Measurements from ENCODE around the gene ARHGAP24. TPM values are rescaled to one million over a fixed set of nuclear protein-coding genes. Genes with fewer than 3 reads are reported as not detected.
"Not testable (repeated sequence)": the region's sequence is repeated elsewhere in the genome, so short reads cannot be mapped to it uniquely, and the experiment has no call there.

Gene ARHGAP24
- total and polyA plus RNA-seq, 4 donors = 16.1 to 40.5 (median 24.4) TPM

GRCh38 chr4:85514117-85514516, 39.2 kb downstream of the ARHGAP24 start:
- DNase-seq (ENCODE audit: low read depth in 4 of 6, low spot score in 6 of 6) = no peak
- 90% methylated on average over 1 of the region's 1 CpG for WGBS (ENCODE audit: insufficient coverage)
- no peak overlapping the region for H3K4me3 ChIP-seq (ENCODE audit: low read depth, low read length)
- H3K9me3 ChIP-seq (ENCODE audit: control insufficient read depth, insufficient read depth, low read length) = no peaks in the 10 kb centered on the region
- H3K27me3 ChIP-seq (ENCODE audit: control insufficient read depth, insufficient read depth, low read length) = no peaks in the 10 kb centered on the region
- H3K27ac ChIP-seq (ENCODE audit: low read depth, low read length) = no peak overlapping the region
- no peaks in the 10 kb centered on the region for H3K4me1 ChIP-seq (ENCODE audit: control insufficient read depth, insufficient read depth, low read length)
- no peaks in the 10 kb centered on the region for H3K36me3 ChIP-seq (ENCODE audit: control insufficient read depth, insufficient read depth, low read length)

DNA sequence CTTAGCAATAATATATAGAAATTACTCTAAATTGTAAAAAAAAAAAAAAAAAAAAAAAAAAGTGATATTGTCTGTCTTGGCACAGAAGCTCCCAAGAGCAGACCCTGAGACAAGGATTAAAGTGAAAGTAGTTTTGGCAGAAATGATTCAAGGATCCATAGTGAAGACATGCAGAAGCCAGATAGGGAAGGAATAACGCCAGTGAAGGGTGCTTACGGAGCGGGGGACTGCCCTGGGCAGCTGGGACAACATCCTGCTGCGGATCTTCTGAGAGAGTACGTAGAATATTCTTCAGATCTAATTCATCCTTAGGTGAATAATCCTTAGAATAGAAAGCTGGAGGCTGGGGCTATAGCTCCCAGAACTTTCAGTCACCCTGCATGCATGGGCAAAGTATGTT, 39.8 kb downstream of the ARHGAP24 start:
- no peak overlapping the region for H3K27ac ChIP-seq (ENCODE audit: low read depth, low read length)
- WGBS (ENCODE audit: insufficient coverage) = 96% methylated on average over 3 of the region's 5 CpGs
- no peaks in the 10 kb centered on the region for H3K36me3 ChIP-seq (ENCODE audit: control insufficient read depth, insufficient read depth, low read length)
- H3K4me3 ChIP-seq (ENCODE audit: low read depth, low read length) = no peak overlapping the region
- no peaks in the 10 kb centered on the region for H3K4me1 ChIP-seq (ENCODE audit: control insufficient read depth, insufficient read depth, low read length)
- H3K9me3 ChIP-seq (ENCODE audit: control insufficient read depth, insufficient read depth, low read length) = no peaks in the 10 kb centered on the region
- H3K27me3 ChIP-seq (ENCODE audit: control insufficient read depth, insufficient read depth, low read length) = no peaks in the 10 kb centered on the region
- DNase-seq (ENCODE audit: low read depth in 4 of 6, low spot score in 6 of 6) = no peak

DNA sequence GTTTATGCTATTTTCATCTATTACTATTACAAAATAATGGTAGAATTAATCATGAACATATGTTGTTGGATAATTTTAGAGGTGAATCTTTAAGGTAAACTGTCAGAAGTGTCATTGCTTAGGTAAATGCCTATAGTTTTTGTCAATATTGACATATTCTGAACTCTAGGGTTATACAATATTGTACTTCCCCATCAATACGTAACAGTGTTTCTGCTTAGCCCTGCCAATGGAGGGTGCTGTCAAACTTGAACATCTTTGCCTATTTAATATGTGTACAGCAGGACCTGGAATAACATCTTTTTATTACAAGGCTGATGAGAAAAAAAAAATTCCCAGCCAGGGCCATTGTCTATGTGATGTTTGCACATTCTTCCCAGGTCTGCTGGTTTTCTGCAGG, 40.8 kb downstream of the ARHGAP24 start:
- H3K27ac ChIP-seq (ENCODE audit: low read depth, low read length) = no peak overlapping the region
- no peaks in the 10 kb centered on the region for H3K27me3 ChIP-seq (ENCODE audit: control insufficient read depth, insufficient read depth, low read length)
- no peak for DNase-seq (ENCODE audit: low read depth in 4 of 6, low spot score in 6 of 6)
- no peaks in the 10 kb centered on the region for H3K9me3 ChIP-seq (ENCODE audit: control insufficient read depth, insufficient read depth, low read length)
- H3K36me3 ChIP-seq (ENCODE audit: control insufficient read depth, insufficient read depth, low read length) = no peaks in the 10 kb centered on the region
- H3K4me1 ChIP-seq (ENCODE audit: control insufficient read depth, insufficient read depth, low read length) = no peaks in the 10 kb centered on the region
- no peak overlapping the region for H3K4me3 ChIP-seq (ENCODE audit: low read depth, low read length)
- no CpG with 5 or more reads among the region's 1 CpG for WGBS (ENCODE audit: insufficient coverage)

- not testable (repeated sequence) for H3K27ac ChIP-seq (ENCODE audit: low read depth, low read length); H3K4me3 ChIP-seq (ENCODE audit: low read depth, low read length); H3K36me3 ChIP-seq (ENCODE audit: control insufficient read depth, insufficient read depth, low read length); H3K9me3 ChIP-seq (ENCODE audit: control insufficient read depth, insufficient read depth, low read length); DNase-seq (ENCODE audit: low read depth in 4 of 6, low spot score in 6 of 6); H3K27me3 ChIP-seq (ENCODE audit: control insufficient read depth, insufficient read depth, low read length); H3K4me1 ChIP-seq (ENCODE audit: control insufficient read depth, insufficient read depth, low read length)
- no CpG with 5 or more reads among the region's 3 CpGs for WGBS (ENCODE audit: insufficient coverage)
Observed at GRCh38 chr4:85518526-85518925, 43.6 kb downstream of the ARHGAP24 start.

- H3K9me3 ChIP-seq (ENCODE audit: control insufficient read depth, insufficient read depth, low read length) = no peaks in the 10 kb centered on the region
- H3K27me3 ChIP-seq (ENCODE audit: control insufficient read depth, insufficient read depth, low read length) = no peaks in the 10 kb centered on the region
- no peaks in the 10 kb centered on the region for H3K36me3 ChIP-seq (ENCODE audit: control insufficient read depth, insufficient read depth, low read length)
- WGBS (ENCODE audit: insufficient coverage) = 72% methylated on average over 3 of the region's 5 CpGs
- no peaks in the 10 kb centered on the region for H3K4me1 ChIP-seq (ENCODE audit: control insufficient read depth, insufficient read depth, low read length)
- H3K27ac ChIP-seq (ENCODE audit: low read depth, low read length) = no peak overlapping the region
- no peak for DNase-seq (ENCODE audit: low read depth in 4 of 6, low spot score in 6 of 6)
- H3K4me3 ChIP-seq (ENCODE audit: low read depth, low read length) = no peak overlapping the region
Observed at GRCh38 chr4:85520765-85521749, 46.1 kb downstream of the ARHGAP24 start.

DNA sequence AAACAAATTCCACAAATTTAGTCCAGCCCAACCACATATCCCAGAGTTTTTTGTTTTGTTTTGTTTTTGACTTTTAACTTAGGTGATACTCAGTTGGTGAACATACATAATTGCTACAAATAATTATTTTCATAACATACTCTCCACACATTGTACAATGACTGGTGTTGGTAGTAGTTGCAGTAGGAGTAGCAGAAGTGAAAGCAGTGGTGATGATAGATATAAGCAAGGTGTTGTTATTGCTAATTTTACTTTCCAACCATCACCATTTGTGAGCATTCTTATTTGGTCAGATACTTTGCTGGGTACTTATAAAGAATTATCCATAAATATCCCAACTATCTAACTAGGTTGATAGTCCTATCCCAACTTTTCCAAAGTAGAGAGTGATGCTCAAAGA, 47.3 kb downstream of the ARHGAP24 start:
- DNase-seq (ENCODE audit: low read depth in 4 of 6, low spot score in 6 of 6) = no peak
- Histone ChIP-seq H3K36me3 (ENCODE audit: control insufficient read depth, insufficient read depth, low read length) (no peaks in the 10 kb centered on the region), H3K4me1 (ENCODE audit: control insufficient read depth, insufficient read depth, low read length) (no peaks in the 10 kb centered on the region), H3K4me3 (ENCODE audit: low read depth, low read length) (no peak overlapping the region), H3K27ac (ENCODE audit: low read depth, low read length) (no peak overlapping the region), H3K27me3 (ENCODE audit: control insufficient read depth, insufficient read depth, low read length) (no peaks in the 10 kb centered on the region), H3K9me3 (ENCODE audit: control insufficient read depth, insufficient read depth, low read length) (no peaks in the 10 kb centered on the region)

GRCh38 chr4:85522836-85523235, 47.9 kb downstream of the ARHGAP24 start:
- Histone ChIP-seq H3K4me3 (ENCODE audit: low read depth, low read length) (no peak overlapping the region), H3K27ac (ENCODE audit: low read depth, low read length) (no peak overlapping the region), H3K36me3 (ENCODE audit: control insufficient read depth, insufficient read depth, low read length) (no peaks in the 10 kb centered on the region), H3K4me1 (ENCODE audit: control insufficient read depth, insufficient read depth, low read length) (no peaks in the 10 kb centered on the region), H3K27me3 (ENCODE audit: control insufficient read depth, insufficient read depth, low read length) (no peaks in the 10 kb centered on the region), H3K9me3 (ENCODE audit: control insufficient read depth, insufficient read depth, low read length) (no peaks in the 10 kb centered on the region)
- no peak for DNase-seq (ENCODE audit: low read depth in 4 of 6, low spot score in 6 of 6)
- 74% methylated on average over 3 of the region's 3 CpGs for WGBS (ENCODE audit: insufficient coverage)

DNA sequence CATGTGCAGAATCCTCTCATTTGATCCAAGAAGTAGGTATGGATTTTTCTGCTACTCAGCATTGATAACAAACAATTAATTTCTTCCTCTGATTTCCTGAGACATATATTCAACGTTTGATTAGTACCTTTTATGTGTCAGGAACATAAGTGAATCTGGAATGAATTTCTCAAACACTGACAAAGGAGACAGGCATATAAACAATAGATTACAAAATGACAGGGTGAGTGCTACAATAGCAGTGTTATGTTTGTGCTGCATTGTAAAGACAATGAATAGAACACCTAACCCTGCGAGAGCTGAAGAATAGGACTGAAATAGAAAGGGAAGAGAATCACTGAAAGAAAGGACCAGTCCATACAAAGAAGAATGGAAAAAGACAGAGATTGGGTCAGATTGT, 52.9 kb downstream of the ARHGAP24 start:
- Histone ChIP-seq H3K36me3 (ENCODE audit: control insufficient read depth, insufficient read depth, low read length) (no peaks in the 10 kb centered on the region), H3K27me3 (ENCODE audit: control insufficient read depth, insufficient read depth, low read length) (no peaks in the 10 kb centered on the region), H3K9me3 (ENCODE audit: control insufficient read depth, insufficient read depth, low read length) (no peaks in the 10 kb centered on the region), H3K27ac (ENCODE audit: low read depth, low read length) (no peak overlapping the region), H3K4me3 (ENCODE audit: low read depth, low read length) (no peak overlapping the region), H3K4me1 (ENCODE audit: control insufficient read depth, insufficient read depth, low read length) (no peaks in the 10 kb centered on the region)
- 20% methylated on average over 1 of the region's 2 CpGs for WGBS (ENCODE audit: insufficient coverage)
- DNase-seq (ENCODE audit: low read depth in 4 of 6, low spot score in 6 of 6) = no peak

- Histone ChIP-seq H3K36me3 (ENCODE audit: control insufficient read depth, insufficient read depth, low read length) (no peaks in the 10 kb centered on the region), H3K27me3 (ENCODE audit: control insufficient read depth, insufficient read depth, low read length) (no peaks in the 10 kb centered on the region), H3K4me1 (ENCODE audit: control insufficient read depth, insufficient read depth, low read length) (no peaks in the 10 kb centered on the region), H3K9me3 (ENCODE audit: control insufficient read depth, insufficient read depth, low read length) (no peaks in the 10 kb centered on the region), H3K4me3 (ENCODE audit: low read depth, low read length) (no peak overlapping the region), H3K27ac (ENCODE audit: low read depth, low read length) (no peak overlapping the region)
- WGBS (ENCODE audit: insufficient coverage) = no CpG with 5 or more reads among the region's 1 CpG
- no peak for DNase-seq (ENCODE audit: low read depth in 4 of 6, low spot score in 6 of 6)
Observed at GRCh38 chr4:85531560-85532341, 56.8 kb downstream of the ARHGAP24 start.
